NCI-H226 (cell line): ENCODE results near the gene NBPF1.
"Not testable (repeated sequence)": the region's sequence is repeated elsewhere in the genome, so short reads cannot be mapped to it uniquely, and the experiment has no call there.

ENCODE experiments used
- DNase-seq: peaks from one replicate; pipeline ENCODE4 v3.0.0-alpha.2; 2015

Gene NBPF1

DNA sequence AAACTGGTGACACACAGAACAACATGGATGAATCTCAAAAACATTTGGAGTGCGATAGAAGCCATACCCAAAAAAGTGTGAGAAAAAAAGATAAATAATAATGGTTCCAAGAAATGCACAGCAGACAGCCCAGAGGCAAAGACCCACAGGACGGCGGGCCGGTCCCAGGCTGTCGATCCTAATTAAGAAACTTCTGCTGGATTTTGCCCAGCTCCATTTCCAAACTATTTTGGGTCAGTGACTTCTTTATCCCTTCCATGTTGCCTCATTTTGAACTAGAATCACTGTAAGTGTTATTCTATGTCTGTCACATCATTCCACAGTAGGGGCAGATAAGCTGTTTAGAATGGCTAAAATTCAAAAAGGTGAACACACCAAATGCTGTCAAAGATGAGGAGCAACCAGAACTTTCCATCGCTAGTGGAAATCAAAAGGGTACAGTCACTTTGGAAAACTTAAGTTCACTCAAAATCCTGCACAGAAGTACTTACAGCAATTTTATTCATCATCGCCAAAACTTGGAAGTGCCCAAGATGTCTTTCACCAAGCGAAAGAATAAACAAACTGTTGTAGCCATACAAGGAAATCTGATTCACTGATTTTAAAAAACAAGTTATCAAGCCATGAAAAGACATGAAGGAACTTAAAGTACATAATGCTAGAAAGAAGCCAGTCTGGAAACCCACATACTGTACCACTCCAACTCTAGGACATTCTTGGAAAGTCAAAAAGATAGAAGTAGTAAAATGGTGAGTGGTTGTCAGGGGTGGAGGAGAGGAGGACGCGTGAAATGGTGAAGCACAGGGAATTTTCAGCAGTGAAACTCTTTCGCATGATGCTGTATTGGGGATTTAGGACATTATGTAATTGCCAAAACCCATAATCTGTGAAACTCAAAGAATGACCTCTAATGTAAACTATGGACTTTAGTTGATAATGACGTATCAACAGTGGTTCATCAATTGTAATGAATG is 7.5 kb downstream of the NBPF1 start:
- DNase-seq, result no peak

DNA sequence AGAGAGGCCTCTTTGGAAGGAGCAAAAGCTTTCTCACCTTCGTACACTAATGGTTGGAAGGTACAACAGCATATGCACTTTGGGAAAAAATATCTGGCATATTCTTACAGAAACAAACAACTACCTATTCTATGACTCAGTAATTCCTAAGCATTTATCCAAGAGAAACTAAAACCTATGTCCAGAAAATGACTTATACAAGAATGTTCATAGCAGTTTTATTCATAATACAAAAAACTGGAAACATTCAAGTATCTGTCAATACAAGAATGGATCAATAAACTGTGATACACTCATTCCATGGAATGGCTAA is 8.2 kb downstream of the NBPF1 start:
- no peak for DNase-seq

DNA sequence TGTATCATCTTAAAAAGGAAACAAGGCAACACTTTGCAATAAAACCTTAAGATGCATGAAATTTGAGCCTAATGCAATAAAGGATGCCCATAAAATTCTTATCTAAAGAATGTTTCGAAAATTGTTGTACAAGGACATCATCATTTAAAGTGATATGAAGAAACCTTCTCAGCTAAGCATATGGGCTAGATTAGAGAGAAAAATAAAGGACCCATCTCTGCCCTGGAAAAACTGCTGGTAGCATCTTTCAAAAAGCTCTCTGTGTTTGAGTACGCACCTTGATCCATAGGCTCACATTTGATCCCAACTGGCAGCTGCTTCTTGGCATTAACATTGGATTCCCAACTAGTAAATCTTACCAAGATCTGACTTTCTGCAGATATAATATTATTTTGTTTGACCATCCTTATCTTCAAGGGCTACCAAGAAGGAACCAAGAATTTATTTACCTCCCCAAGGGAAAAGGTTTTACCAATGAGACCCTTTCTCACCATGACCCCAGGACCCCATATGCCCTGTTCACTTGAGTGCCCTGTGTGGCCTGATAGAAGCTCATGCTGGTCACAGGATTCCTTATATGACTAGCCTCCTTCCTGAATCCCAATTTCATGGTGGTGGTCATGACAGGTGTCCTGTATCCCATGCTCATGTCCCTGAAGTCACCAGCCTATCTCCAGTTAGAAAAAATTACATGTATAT is 8.7 kb downstream of the NBPF1 start:
- not testable (repeated sequence) for DNase-seq

DNA sequence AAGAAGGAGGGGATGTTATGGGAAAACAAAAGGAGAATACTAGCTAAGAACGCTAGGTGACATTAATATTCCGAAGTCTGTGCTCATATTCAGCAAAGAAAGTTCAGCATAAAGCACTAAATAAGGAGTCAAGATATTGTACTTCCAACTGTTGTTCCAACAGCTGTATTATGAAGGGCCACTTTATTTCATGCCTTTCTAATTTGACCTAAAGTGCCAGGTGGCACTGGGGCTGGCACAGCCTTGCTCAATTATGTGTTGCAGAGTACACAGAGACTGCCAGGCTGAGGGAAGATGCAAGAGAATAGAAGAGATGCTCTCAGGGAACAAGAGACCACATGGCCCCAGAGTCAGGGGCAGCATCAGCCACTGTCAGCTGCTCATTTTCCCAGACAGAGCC is 9.7 kb downstream of the NBPF1 start:
- not testable (repeated sequence) for DNase-seq

DNA sequence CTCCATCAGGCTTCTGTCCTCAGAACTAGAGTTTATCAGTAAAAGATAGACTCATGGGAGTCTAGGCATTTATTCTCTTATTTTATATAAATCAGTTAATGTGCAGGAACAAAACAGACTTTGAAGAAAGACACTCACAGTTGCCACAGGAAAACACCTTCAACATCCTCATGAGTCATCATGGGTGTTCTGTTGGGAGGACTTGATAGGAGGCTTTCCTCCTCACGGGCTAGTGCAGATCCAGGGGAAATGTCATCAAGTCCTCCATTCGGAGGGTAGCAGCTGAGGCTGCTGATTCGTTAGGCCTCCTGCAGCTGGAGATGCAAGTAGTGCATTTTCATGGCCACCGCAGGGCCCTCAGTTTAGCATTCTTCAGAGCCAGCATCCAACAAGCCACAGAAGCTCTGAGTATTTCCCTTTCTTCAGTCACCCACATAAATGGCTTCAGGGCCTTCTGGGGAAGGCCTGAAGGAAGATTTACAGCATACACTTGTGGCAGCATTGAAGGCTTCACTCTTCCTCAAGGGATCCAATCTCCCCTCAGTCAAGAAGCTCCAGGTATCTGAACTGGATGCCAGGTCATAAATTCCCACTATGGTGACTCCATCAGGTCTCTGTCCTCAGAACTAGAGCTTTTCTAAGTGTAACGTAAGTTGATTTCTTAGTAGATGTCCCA is 10.9 kb downstream of the NBPF1 start:
- not testable (repeated sequence) for DNase-seq

DNA sequence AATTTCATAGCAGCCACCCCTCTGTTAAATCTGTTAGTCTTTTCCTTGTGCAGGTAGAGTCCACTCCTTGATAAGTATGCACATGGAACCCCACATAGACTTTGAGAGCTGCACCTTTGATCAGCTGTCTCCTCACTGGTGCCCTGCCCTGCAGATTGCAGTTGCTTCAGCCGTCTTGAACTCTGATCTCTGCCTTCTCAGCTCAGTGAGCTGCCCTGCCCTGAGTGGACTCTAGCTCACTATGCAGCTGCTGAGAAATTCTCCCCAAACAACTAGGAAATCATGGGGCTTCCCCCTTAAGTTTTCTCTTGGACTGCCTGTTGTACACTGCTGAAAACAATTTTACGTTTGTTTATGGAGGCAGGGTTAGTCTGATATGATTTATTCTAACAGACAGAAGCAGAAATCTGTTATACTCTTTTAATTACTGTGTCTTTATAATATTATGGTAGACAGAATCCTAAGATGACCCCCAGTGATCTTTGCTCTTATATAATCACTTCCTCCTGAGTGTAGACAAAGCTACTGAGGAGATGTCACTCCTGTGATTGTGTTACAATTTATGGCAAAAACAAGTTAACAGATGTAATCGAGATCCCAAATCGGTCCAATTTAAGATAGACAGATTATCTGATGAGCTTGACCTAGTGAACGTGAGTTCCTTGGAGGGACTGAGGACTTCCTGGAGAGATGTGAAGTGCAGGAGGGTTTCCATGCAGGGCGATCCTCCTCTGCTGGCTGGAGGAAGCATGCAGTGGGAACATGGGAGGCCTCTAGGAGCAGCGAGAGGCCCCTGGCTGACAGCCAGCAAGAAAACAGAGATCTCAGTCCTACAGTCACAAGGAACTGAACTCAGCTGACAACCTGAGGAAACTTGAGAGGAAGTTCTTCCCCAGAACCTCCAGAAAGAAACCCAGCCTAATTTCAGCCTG is 12.2 kb downstream of the NBPF1 start:
- DNase-seq, result not testable (repeated sequence)

DNA sequence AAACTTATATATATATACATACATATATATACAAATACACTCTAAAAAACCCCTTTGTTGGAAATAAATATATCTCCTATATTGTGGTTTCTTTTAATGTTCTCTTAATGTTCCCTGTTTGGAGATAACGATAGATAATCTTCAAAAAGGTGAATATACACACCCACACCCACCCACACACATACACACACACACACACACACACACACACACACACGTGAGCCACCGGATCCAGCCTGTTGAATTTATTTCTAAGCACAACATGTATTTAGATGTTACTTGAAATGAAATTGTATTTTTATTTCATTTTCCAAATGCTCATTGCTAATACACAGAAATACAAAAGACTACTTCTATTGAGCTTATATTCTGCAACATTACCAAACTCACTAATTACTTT is 14.0 kb downstream of the NBPF1 start:
- not testable (repeated sequence) for DNase-seq

DNA sequence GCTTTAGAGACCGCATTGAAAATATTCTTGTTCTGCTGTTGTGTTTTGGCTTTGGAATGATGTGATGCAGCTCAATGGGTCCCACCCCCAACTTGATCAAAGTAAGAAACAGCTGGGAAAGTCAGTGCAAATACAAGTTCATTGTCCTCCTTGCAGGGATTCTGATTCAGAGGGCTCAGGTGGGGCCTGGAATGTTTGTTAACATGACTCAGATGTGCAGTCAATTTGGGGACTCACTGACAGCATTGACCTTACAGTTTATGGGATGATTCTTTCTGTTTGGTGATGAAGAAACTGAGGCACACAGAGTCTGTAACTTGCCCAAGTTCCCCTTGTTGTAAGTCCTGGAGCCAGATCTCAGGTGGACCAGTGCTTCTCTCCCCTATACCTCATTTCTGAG is 18.1 kb downstream of the NBPF1 start:
- DNase-seq, result not testable (repeated sequence)

DNA sequence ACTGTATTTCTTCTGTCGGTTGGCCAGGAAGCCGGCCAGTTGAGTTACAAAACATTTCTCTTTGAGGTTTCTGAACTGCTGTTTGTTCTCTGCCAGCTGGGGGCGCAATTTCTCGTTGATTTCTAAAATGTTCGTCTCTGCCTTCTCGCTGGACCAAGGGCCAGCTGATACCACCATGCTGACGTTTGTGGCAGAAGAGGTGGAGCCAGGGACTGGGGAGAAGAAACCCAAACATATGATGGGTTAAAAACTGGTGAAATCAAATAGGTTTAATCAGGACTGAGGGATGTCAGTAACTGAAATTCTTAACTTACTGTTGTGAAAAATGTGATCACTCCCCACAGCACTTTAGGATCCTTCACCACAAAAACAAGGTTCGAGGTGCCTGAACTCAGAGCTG is 21.5 kb downstream of the NBPF1 start:
- not testable (repeated sequence) for DNase-seq

DNA sequence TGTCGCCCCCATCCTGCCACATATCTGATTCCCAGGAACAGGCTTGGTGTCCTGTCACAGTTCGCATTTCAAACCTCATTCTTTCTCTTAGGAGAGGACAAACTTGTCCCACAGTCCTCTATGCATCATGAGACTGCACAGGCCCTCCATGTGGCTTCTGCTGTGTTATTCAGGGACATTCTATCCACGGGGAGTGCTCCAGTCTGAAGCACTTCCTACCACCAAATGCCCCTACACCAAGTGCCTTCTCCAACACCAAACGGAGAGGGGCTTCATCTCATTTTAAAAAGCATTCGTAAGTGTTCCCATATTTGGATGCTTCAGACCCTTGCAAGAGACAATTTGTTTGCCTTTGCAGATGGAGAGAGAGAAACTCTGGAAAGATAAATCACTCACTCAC is 25.3 kb downstream of the NBPF1 start:
- DNase-seq, result not testable (repeated sequence)

DNA sequence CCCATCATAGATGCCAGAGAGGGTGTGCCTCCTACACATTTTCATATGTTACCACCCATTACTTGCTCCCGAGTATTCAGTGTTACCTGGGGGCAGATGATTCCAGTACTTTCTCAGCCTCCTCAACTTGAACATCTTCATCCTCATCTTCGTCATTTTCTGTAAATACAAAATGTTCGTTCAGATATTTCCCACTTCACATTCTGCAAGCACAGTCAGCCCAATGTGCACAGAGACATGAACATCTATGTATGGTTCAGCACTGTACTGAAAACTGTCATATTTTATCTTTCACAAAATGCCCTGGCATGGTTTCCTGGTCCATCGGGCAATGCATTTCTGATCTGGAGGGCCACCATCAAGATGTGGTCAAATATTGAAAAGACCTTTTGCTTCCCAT is 25.7 kb downstream of the NBPF1 start:
- DNase-seq, result not testable (repeated sequence)

DNA sequence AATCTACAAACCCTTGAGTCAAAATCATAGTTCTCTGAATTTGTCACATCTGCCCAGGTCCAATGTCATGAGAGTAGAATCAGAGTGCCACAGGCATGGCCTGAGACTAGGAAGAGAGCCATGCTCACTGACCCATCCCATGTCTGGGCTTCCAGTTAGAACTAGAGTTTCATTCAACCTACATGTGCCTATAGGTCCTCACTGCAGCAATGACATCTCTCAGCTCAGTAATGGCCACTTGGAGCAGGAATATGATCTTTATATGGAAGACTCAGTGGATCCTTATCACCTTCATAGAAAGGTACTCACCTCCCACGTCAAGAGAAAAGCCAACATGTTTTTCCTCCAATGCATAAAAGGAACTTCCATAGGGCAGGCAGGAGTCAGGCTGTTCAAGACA is 48.0 kb downstream of the NBPF1 start:
- DNase-seq, result not testable (repeated sequence)

DNA sequence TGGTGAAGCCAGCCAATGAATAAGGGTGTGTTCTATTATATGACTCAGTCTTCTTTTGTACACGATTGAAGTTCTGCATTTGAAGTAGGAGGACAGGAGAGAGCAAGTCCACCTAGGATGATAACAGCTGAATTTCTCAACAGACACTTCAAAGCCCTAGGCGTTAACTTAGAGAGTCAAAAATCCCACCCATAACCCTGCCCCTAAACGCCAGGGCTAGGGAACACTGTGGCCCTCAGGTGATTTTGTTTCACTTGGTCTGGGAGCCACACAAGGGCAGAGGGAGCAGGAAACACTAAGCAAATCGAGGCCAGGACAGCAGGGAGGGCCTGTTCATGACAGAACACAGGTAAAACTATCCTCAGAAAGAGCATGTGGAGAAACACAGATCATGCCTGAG is 52.3 kb downstream of the NBPF1 start:
- not testable (repeated sequence) for DNase-seq

DNA sequence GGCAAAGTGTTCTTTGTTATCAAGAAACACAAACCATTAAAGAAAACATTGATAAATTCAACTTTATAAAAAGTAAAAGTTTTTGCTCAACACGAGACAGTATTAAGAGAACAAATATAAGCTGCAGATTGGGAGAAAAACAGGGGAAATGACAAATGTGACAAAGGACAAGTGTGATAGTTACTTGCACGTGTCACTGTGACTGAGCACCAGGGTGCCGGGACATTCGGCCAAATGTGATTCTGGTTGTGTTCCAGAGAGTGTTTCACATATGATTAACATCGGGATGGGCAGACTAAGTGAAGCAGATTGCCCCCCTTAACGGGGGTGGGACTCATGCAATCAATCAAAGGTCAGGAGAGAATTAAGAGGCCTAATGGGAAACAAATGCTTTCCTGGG is 52.9 kb downstream of the NBPF1 start:
- DNase-seq, result not testable (repeated sequence)

DNA sequence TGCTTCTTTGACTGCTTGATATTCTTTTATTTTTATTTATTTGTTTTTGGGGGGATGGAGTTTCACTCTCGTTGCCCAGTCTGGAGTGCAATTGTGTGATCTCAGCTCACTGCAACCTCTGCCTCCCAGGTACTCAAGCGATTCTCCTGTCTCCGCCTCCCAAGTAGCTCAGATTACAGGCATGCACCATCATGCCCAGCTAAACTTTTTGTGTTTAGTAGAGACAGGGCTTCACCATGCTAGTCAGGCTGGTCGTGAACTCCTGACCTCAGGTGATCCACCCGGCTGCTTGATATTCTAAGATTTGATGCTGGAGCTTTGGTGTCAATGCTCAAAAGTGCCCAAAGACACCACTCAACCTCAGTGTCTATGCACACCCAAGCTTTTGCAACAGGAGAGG is 53.7 kb downstream of the NBPF1 start:
- not testable (repeated sequence) for DNase-seq

DNA sequence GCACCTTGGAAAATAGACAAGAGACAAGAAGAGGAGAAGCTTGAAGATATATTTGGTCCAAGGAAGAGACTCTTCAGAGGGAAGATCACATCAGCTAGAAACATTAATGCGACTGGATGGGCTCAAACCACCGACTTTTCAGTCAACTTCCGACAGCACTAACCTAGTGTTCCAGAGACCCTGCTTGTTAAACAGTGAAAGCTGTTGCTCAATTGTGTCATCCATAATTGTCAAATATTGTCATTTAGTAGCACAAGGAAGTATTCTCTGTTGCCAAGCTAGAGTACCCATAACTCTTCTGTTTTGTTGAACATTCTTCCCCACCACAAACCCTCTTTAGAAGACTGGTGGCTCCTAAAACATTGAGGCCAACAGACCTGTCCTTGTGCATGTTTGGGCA is 56.3 kb downstream of the NBPF1 start:
- not testable (repeated sequence) for DNase-seq

DNA sequence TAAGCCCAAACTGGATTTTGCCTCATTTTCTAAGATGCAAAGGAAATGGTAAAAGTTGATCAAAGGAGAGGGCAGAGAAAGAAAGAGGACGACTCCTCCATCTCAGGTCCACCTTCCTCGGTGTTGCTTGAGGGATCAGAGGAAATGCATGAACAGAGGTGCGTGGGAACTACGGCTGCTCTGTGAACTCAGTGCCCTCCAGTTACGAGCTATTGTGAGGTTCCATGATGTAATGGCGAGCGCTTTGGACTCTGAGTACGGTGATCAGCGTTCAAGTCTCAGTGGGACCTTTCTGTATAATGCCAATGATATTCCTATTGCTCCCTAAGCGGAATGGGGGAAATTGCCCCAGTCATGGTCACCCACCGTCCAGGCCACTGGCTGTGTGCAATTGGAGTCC is 60.1 kb downstream of the NBPF1 start:
- not testable (repeated sequence) for DNase-seq

DNA sequence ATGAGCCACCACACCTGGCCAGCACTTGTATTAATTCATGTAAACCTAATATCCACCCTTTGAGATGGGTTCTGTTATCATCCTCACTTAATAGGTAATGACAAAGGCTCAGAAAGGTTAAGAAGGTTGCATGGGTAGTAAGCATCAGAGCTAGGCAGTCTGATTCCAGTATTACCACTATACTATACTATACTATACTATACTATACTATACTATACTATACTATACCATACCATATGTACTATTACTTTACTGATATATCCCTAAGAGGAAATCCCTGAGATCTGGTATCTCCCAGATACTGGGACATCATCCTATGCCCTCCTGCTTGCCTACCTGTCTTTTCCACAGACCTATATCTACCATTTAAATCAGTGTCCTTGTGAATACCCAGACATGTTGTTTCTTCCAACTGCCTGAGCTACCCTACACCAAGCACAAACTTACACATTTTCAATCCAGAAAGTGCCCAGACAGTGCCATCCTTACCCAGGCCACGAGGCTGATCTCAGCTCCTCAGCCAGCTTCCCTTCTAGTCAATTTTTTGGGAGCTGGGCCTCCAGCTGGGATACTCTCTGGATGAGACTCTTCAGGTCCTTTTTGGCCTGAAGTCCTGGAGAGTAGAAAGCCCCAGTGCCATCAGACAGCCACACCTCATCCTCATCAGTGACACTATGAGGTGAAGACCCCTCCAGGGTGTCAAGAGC is 63.0 kb downstream of the NBPF1 start:
- DNase-seq, result not testable (repeated sequence)

DNA sequence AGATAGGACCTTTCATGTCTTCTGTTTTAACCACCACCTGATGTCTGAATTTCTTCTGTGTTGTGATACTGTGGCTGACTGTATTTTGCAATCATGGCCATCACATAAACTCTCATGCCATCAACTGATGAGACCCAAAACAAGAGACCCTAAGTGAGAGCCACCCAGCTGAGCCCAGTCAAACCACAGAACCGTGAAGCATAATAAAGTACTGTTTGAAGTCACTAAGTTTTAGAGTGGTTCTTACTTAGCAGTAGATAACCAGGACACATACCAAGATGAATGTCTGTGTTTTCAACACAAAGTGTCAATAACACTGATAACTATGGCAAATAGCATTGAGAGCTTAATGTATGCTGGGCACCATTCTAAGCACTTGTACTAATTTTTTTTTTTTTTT is 63.8 kb downstream of the NBPF1 start:
- not testable (repeated sequence) for DNase-seq

DNA sequence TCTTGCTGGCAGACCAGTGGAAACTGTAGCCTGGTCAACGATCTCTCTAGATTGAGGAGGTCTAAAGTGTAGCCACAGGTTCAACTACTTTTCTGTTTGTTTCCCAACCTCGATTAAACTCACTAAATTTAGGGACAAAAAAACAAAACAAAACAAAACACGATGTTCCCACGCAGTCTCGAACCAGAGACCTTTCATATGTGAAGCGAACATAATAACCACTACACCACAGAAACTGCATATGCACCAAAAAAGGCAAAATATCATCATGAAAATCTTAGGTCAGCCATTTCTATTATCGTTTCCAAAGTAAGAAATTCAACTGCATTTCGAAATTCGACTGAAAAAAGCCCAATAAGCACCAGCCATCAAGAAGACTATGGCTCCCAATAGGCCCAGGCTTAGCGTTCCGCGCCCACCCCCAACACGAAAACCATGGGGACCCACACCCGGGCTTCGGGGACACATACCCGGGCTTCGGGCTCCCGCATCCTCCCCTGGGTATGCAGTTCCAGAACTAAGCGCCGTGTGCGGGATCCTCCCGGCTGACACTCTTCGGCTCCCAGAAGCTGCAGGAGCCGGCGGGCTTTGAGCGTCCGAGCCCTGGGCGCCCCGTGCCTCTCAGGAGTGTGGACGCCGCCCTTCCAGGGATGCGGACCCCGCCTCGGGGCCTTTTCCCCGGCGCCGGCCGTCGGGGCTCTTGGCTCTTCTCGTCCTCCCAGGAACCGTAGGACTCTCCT is 65.7 kb downstream of the NBPF1 start:
- DNase-seq, result not testable (repeated sequence)

DNA sequence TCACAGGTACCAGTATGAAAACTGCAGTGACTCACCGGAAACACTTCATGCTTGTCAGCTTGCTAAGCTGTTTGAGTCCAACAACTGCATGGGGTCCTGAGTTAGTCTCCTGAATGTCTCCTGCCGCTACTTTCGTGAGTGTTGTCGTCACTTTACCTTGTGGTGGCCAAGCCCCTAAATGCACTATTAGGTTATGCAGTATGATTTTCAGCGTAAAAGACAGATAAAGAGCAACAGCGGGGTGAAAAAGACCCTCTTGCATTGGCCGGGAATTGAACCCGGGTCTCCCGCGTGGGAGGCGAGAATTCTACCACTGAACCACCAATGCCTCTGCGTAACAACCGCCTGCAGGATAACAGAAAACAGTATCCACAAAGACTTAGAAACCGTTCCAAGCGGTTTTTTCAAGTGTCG is 67.7 kb downstream of the NBPF1 start:
- DNase-seq, result not testable (repeated sequence)
